Measurements from ENCODE around the gene ADORA1. TPM values are rescaled to one million over a fixed set of nuclear protein-coding genes. Genes with fewer than 3 reads are reported as not detected.

Gene ADORA1
- total RNA-seq, 2 experiments from 2014 or later = not detected

DNA sequence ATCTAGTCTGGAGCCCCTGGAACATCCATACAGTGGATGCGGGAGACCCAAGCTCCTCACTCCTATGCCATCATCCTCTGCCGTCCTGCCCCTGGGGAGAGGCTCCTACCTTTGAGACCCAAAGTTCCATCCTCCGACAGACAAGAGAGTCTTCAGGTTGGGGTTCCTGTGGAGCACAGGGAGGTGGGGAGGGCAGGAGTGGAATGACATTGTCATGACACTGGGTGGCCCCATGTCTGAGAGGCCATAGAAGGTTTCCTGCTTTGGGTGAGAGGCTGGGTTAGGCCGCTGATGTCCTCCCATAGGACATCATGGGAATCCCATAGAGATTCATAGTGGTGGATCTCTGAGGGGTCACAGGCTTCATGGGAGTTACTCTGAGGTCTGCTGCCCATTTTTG is 56.9 kb downstream of the ADORA1 start:
- DNase-seq (no peak), ATAC-seq (no peak)
- H3K4me3 Mint-ChIP-seq = no peak overlapping the region
- intact Hi-C loops (cut with micrococcal nuclease) = no loop called here
- H3K27me3 Mint-ChIP-seq = peaks cover 2% of the 10 kb centered on the region
- TF ChIP-seq, protein P1, sequence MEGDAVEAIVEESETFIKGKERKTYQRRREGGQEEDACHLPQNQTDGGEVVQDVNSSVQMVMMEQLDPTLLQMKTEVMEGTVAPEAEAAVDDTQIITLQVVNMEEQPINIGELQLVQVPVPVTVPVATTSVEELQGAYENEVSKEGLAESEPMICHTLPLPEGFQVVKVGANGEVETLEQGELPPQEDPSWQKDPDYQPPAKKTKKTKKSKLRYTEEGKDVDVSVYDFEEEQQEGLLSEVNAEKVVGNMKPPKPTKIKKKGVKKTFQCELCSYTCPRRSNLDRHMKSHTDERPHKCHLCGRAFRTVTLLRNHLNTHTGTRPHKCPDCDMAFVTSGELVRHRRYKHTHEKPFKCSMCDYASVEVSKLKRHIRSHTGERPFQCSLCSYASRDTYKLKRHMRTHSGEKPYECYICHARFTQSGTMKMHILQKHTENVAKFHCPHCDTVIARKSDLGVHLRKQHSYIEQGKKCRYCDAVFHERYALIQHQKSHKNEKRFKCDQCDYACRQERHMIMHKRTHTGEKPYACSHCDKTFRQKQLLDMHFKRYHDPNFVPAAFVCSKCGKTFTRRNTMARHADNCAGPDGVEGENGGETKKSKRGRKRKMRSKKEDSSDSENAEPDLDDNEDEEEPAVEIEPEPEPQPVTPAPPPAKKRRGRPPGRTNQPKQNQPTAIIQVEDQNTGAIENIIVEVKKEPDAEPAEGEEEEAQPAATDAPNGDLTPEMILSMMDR (IDR thresholded peaks at IDR 0.05) = no peak
- CTCF ChIA-PET = interaction anchor here (1.0 to 1.6 kb wide), 2 partner anchors 13 to 37 kb away, joined by 3 to 4 read pairs; no protein-coding TSS in a partner anchor
- POLR2A ChIA-PET = no interaction called here
- no peaks in the 10 kb centered on the region for H3K9me3 Mint-ChIP-seq
- peaks cover 4% of the 10 kb centered on the region for H3K4me1 Mint-ChIP-seq (ENCODE audit: low read depth)
- no peaks in the 10 kb centered on the region for H3K36me3 Mint-ChIP-seq (ENCODE audit: low read depth)
- no peak overlapping the region for H3K27ac Mint-ChIP-seq

DNA sequence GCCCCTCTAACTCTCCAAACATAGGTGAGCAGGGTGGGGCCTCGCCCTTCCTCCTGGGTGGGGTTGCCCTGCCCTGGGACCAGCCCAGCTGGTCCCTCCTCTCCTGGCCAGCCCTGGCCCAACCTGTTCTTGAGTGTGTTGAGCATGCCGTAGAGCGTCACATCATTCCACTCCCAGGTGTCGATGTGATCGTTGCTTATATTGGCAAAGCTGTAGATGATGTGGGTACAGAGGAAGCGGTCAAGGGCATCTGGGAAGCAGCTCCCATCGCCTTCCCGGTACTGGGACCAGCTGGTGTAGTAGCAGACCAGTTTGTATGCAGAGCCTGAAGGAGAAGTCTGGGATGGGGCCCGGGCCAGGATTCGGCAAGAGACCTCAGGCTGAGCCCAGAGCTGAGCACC is 57.5 kb downstream of the ADORA1 start:
- intact Hi-C loops (cut with micrococcal nuclease) = no loop called here
- H3K36me3 Mint-ChIP-seq (ENCODE audit: low read depth) = no peaks in the 10 kb centered on the region
- CTCF ChIA-PET = interaction anchor here (0.7 to 1.6 kb wide), 3 partner anchors 13 to 37 kb away, joined by 3 to 4 read pairs (median 3); no protein-coding TSS in a partner anchor
- POLR2A ChIA-PET = no interaction called here
- no peak overlapping the region for H3K4me3 Mint-ChIP-seq
- DNase-seq = no peak
- H3K4me1 Mint-ChIP-seq (ENCODE audit: low read depth) = peaks cover 4% of the 10 kb centered on the region
- H3K27me3 Mint-ChIP-seq = peaks cover 2% of the 10 kb centered on the region
- no peak overlapping the region for H3K27ac Mint-ChIP-seq
- H3K9me3 Mint-ChIP-seq = no peaks in the 10 kb centered on the region
- ATAC-seq = no peak
- TF ChIP-seq, protein P1 (IDR thresholded peaks at IDR 0.05) = no peak

DNA sequence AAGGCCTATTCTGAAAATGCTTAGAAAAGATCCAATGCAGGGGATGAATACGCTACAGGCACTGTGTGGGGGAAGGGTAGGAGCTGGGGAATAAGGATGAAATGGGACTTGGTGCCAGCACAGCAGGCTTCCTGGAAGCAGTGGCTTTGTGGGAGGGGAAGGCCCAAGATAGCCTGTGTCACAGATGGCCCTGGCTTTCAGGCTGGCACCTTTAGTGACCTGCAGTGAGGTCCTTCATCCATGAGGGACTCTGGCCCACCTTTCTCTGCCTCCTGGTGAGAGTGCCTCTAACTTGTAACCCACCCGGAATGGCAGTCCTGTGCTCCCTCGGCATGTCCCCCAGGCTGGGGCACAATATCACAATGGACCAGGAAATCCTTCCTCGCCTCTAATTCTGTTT is 58.1 kb downstream of the ADORA1 start:
- H3K27ac Mint-ChIP-seq = no peak overlapping the region
- ChIA-PET POLR2A (no interaction called here), CTCF (interaction anchor here (0.7 to 1.6 kb wide), 3 partner anchors 14 to 38 kb away, joined by 3 to 4 read pairs (median 3); no protein-coding TSS in a partner anchor)
- TF ChIP-seq, protein P1 (IDR thresholded peaks at IDR 0.05) = no peak
- H3K9me3 Mint-ChIP-seq = no peaks in the 10 kb centered on the region
- peaks cover 4% of the 10 kb centered on the region for H3K4me1 Mint-ChIP-seq (ENCODE audit: low read depth)
- H3K4me3 Mint-ChIP-seq = no peak overlapping the region
- DNase-seq (no peak), ATAC-seq (no peak)
- H3K27me3 Mint-ChIP-seq = peaks cover 2% of the 10 kb centered on the region
- no peaks in the 10 kb centered on the region for H3K36me3 Mint-ChIP-seq (ENCODE audit: low read depth)
- intact Hi-C loops (cut with micrococcal nuclease) = no loop called here

DNA sequence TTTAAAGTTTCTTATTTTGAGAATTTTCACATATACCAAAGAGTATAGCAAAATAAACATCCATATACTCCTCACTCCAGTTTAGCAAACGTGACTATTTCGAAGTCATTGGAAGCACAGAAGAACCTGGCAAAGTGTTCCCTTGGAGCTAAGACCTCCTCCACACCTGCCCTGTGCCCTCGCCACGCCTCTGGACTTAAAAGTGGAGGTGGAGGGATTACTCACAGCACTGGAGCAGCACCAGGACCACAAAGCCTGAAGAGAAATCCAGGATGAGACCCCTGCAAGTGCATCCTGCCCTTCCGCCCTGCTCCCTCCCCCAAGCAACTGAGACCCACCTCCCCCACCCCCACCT is 58.5 kb downstream of the ADORA1 start:
- intact Hi-C loops (cut with micrococcal nuclease) = no loop called here
- POLR2A ChIA-PET = no interaction called here
- peaks cover 2% of the 10 kb centered on the region for H3K27me3 Mint-ChIP-seq

More for the DNA sequence above, 58.5 kb downstream of the ADORA1 start:
- no peaks in the 10 kb centered on the region for H3K9me3 Mint-ChIP-seq
- ATAC-seq (no peak), DNase-seq (no peak)
- H3K27ac Mint-ChIP-seq = no peak overlapping the region
- peaks cover 4% of the 10 kb centered on the region for H3K4me1 Mint-ChIP-seq (ENCODE audit: low read depth)
- CTCF ChIA-PET = interaction anchor here (1.1 to 1.6 kb wide), 2 partner anchors 14 to 38 kb away, joined by 3 to 4 read pairs; no protein-coding TSS in a partner anchor
- H3K36me3 Mint-ChIP-seq (ENCODE audit: low read depth) = no peaks in the 10 kb centered on the region
- no peak overlapping the region for H3K4me3 Mint-ChIP-seq
- TF ChIP-seq, protein P1 (IDR thresholded peaks at IDR 0.05) = no peak

Measured in activated CD8-positive, alpha-beta T cell treated with anti-CD3 and anti-CD28 coated beads for 36 hours (primary cell).